HG02852 (cell line): ENCODE results near the gene LUZP1.

Source experiments
- ATAC-seq: cut with Tn5 transposase; IDR thresholded peaks from one replicate; pipeline ENCODE4 v1.9.1; 2021; ENCODE audit warnings: mild to moderate bottlenecking, moderate library complexity; ENCODE audit not compliant: unreplicated experiment

The LUZP1 gene

DNA sequence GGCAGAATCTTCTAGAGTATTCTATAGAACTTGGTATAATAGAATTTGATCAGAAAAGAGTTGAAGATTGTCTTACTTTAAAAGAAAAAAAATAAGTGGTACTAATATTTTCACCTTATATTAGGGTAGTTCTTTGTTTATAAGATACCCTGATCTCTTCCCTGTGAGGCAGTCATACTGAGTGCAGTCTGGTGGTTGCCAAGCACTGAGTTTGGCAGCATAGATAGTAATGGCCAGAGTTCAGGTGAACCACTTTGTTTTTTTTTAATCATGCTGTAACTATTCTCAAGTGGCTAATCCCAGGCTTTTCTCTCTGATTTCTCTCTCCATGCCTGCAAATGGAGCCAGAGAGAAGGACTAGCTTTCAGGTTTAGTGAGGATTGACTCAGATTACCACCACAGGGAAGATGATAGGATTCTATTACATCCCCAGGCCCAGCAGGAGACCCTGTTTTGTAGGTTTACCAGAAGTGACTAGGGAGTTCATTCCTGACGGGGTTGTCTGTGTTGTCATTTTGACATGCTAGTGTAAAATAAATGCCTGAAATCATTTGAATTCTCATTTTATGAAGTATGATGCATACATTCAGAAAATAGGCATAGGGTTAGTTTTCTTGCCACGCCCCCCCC, 132.7 kb downstream of the LUZP1 start:
- ATAC-seq: no peak
